CD1c-positive myeloid dendritic cell (primary cell): ENCODE results near the gene IRF9.

Source experiments
- DNase-seq: peaks from one replicate; pipeline ENCODE4 v3.0.0-alpha.2; 2016; ENCODE audit errors: extremely low spot score

The IRF9 gene

GRCh38 chr14:24177041-24177825, 16.2 kb downstream of the IRF9 start:
- DNase-seq: no peak

- DNase-seq: no peak
Observed at GRCh38 chr14:24177891-24178290, 16.8 kb downstream of the IRF9 start.

GRCh38 chr14:24178399-24179178, 17.5 kb downstream of the IRF9 start:
- no peak for DNase-seq

DNA sequence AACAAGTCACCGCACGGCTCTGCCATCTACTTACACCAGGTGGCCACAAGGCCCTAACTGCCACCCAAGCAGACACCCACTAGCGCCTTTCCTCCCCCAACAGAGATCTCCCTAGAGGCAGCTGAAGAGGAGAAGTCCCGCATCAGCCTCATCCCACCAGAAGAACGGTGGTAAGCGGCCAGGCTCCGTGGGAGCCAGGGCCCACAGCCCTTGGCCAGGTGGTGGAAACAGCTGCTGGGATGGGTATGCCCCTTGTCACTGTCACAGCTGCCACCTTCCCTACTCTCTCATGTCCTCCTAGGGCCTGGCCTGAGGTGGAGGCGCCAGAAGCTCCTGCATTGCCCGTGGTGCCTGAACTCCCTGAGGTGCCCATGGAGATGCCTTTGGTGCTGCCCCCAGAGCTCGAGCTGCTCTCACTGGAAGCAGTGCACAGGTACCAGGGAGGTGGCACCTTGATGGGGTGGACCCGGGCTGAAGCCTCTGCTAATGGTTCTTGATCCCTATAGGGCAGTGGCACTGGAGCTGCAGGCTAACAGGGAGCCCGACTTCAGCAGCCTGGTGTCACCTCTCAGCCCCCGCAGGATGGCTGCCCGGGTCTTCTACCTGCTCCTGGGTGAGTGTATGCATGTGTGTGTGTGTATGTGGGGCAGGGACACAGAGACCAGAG, 18.4 kb downstream of the IRF9 start:
- DNase-seq: no peak

- no peak for DNase-seq
Observed at GRCh38 chr14:24179961-24180796, 19.1 kb downstream of the IRF9 start.

DNA sequence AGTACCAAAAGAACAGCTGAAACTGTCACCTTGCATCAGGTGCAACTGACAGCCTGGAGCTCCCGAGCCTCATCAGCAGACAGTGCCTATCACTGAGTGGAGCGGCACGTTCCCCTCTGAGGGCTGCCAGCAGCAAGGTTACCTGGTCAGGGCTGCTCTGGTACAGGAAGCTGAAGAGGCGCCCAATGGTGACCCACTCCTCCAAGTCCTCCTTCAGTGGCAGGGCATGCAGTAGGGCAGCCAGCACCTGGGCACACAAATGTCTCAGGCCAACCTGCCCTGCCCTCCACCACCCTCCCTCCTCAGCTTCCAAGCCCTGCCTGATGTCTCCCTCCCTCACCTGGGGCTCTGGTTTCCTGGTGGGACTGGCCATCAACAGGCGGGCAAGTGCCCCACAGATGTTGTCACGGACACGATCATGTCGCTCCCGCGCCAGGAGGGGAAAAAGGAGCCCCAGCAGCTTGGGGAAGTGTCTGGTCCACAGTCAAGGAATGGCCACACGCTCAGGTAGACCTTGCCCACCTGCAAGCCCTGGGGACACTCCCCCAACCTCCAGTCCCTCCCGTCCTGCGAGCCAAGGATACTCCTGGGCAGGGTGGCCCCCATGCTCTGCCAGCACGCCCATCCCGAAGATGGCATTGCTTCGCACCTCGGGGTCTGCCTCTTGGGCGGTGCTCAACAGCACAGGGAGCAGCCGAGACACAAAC, 20.5 kb downstream of the IRF9 start:
- no peak for DNase-seq

- no peak for DNase-seq
Observed at GRCh38 chr14:24182110-24182882, 21.2 kb downstream of the IRF9 start.

DNA sequence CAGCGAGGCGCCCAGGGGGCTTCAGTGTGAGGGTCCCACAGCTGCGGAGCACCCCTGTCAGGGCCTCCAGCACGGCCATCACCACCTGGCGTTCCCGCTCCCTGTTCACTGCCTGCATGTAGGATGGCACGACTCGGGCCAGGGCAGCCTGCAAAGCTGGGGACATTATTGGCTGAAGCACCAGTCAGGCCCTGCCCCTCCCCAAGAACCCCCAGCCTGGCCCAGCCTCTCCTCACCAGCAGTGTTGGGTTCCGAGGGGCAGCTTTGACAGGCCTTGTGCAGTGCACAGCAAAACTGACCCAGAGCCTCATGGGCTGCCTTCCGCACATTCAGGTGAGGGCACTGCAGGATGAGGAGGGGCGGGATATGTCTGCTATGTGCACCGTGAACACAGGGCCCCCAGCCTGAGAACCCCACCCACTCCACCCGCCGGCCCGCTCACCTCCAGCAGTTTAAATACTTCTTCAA, 22.0 kb downstream of the IRF9 start:
- DNase-seq: no peak

DNA sequence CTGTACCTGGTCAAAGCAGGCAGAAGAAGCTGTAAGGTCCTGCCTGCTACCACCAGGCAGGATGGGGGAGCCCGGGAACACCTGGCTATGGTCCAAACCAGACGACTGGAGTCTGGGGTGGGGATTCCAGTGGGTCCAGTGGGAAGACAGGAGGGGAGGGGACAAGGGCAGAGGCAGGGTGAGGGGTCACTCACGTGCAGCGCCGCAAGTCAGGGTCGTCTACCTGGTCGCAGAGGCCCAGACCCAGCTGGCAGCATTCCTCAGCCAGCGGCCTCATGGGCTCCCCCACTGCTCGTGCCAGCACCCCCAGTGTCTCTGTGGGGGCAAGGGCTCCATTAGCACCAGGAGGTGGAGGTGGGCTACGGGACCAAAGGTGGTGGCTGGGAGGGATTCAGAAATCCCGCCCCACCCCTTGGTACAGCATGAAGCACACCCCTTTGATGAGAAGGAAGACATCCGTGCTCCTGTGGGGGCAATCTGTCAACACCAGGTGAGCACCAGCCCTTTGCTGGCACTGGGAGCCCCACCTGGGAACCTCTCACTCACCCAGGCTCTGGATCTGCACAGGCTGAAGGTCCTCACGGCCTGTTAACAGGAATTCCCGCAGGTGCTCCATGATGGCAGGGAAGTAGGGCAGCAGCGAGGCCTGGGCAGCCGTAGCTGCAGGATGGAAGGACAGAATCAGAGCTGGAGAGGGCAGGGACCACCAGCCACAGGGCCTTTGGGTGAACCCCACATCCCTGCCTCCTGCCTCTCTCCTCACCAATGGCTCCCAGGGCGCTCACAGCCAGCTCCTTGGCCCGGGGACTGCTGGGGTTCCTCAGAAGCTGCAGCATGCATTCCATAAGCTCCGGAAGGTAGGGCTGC, 23.3 kb downstream of the IRF9 start:
- no peak for DNase-seq

- no peak for DNase-seq
Observed at GRCh38 chr14:24185026-24185425, 24.0 kb downstream of the IRF9 start.

DNA sequence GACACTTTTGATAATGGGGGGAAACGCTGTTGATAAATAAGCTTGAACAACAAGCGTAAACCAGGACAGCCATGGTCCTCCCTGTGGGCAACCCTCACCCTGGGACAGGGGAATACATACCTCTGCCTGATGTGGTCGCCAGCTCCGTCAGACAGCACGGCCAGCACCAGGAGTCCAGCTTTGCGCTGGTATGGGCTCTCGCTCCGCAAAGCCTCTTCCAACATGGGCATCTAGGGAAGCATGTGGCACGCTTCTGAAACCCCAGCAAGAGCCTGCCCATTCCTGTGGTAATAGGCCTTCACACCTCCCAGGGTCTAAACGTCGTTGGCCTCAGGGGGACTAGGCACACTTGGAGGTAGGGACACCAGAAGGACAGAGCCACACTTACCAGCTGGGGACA, 24.7 kb downstream of the IRF9 start:
- DNase-seq: no peak

DNA sequence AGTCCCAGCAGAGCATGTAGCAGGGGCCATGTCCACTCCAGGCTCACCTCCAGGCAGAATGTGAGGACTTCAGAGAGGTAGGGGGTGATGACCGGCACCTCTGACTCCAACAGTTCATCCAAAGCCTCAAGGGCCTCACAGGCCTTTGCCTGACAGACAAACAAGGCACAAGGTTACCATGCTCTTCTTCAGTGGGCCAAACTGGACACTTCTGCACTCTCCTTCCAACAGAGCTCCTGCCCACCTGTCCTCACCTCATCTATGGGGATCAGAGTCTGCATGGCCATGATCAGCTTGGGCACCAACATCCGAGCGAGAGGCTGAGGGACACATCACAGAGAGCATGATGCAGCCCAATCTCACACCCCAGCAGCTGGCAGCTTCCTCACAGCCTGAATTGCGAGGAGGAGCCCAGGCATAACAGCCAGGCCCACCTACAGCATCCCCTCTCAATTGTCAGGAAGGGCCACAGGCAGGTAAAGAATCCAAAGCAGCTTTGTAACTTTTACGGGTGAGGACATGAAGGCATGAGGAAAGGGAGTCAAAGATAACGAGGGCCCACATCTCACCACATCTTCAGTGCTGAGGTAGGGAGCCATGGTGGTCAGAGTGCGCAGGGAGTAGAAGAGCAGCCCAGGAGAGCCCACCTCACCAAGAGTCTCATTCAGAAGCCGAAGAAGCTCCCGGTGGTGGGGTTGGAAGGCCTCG, 25.9 kb downstream of the IRF9 start:
- DNase-seq: no peak

DNA sequence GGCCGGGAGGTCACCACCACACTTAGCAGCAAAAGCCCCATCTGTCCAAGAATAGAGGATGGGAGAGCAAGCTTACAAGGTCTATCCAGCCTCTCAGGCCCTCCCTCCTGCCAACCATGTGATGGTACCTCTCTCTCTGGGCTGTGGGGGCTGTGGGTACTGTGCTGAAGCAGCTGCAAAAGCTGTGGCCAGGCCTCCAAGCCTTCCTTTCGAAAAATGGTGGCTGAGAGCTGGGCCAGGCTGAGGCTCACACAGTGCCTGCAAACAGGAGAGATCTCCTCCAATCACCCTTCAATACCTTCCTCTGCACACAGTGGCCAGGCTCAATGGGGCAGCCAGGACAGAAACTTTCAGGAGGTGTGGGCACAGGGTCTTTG, 26.5 kb downstream of the IRF9 start:
- no peak for DNase-seq

- peak; percentile 98 for DNase-seq
Observed at GRCh38 chr14:24188251-24189058, 27.4 kb downstream of the IRF9 start, which contains the start of gene IPO4. Gene IPO4, minus strand, starts transcription at chr14:24188816. Its CDS starts 29 bp downstream, at chr14:24188787.

DNA sequence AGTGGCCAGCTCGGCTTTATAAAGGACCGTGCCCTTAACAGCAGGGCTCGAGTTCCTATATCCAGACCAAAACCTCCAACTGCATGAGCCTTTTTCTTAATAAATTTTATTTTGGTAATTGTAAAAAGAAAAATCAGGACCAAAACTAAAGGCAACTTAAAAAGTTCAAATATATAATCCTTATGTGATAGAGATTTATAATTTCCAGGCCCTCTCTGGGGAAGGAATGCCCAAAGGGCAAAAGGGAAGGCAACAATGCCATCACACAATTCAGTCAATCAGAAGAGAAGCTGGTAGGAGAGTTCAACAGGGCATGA, 28.0 kb downstream of the IRF9 start:
- DNase-seq: no peak

GRCh38 chr14:24189460-24189859, 28.4 kb downstream of the IRF9 start:
- no peak for DNase-seq

DNA sequence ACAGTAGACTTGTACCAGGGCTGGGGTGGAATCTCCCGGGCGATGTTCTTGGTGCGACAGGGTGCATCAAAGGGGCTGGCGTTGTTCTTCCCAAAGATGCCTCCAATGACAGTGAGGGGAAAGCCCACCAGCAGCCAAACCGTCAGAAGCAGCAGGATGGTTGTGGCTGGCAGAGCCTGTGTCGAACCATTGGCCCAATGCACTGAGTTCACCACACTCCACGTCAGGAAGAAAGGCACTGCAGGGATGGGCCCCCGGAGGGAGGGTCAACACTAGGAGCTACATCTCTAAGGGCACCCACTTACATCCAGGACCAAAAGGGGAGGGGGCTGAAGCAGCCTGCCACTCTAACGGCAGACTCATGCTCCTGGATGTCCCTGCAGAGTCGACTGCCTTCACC, 29.4 kb downstream of the IRF9 start:
- DNase-seq: no peak

- no peak for DNase-seq
Observed at GRCh38 chr14:24192933-24193332, 31.9 kb downstream of the IRF9 start.
